Activated CD8-positive, alpha-beta memory T cell treated with anti-CD3 and anti-CD28 coated beads for 36 hours (primary cell): ENCODE results near the gene MMP14. TPM values are rescaled to one million over a fixed set of nuclear protein-coding genes. Genes with fewer than 3 reads are reported as not detected.
"Not testable (repeated sequence)": the region's sequence is repeated elsewhere in the genome, so short reads cannot be mapped to it uniquely, and the experiment has no call there.

Source experiments
- CTCF ChIA-PET: fragments of 350-600 bp; sonication (Branson Sonifier 250); formaldehyde crosslinking; loops from one replicate; lab custom pipeline; 2021; ENCODE audit warnings: antibody characterized with exemption; lab: Charles Lee
- POLR2A ChIA-PET: fragments of 350-600 bp; sonication (Branson Sonifier 250); formaldehyde crosslinking; loops from one replicate; lab custom pipeline; 2021; ENCODE audit warnings: antibody characterized with exemption; lab: Charles Lee
- total RNA-seq, 2 experiments: library from RNA; stranded (reverse); gene quantifications; one replicate each; pipeline ENCODE4 v1.2.3, GENCODE V29; 2021

Gene MMP14
- 1 to 10 TPM in 1 of 2 experiments, under 1 TPM in 1; 0.76 to 1.8 TPM for total RNA-seq

GRCh38 chr14:22836301-22837113 is at the start of gene MMP14:
Gene MMP14, plus strand, starts transcription at chr14:22836585. Its CDS starts 233 bp downstream, at chr14:22836818.
- POLR2A ChIA-PET, result interaction anchor here (0.7 kb wide), 2 partner anchors 13 to 70 kb away, joined by 3 read pairs; partner anchors contain the start of gene OXA1L
- CTCF ChIA-PET, result interaction anchor here (0.6 to 3.6 kb wide), 3 partner anchors 17 to 238 kb away, joined by 3 to 25 read pairs (median 4); partner anchors contain the start of genes ABHD4 and AJUBA

DNA sequence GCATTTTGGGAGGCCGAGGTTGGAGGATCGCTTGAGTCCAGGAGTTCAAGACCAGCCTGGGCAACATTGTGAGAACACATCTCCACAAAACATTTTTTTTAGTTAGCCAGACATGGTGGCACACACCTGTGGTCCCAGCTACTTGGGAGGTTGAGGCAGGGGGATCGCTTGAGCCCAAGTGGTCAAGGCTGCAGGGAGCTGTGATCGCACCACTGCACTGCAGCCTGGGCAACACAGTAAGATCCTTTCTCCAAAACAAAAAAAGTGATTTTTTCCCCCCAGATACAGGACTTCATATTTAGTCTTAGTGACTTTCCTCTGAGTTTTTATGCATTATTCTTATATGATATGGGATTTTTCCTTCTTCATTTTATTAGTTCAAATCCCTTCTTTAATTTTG is 49.7 kb upstream of the MMP14 start:
- ChIA-PET POLR2A (no interaction called here), CTCF (no interaction called here)

GRCh38 chr14:22791301-22791700 is 45.1 kb upstream of the MMP14 start:
- CTCF ChIA-PET, result no interaction called here

GRCh38 chr14:22792158-22792557 is 44.2 kb upstream of the MMP14 start:
- POLR2A ChIA-PET, result no interaction called here
- CTCF ChIA-PET, result no interaction called here

More at GRCh38 chr14:22791301-22791700, 45.1 kb upstream of the MMP14 start:
- POLR2A ChIA-PET, result no interaction called here

DNA sequence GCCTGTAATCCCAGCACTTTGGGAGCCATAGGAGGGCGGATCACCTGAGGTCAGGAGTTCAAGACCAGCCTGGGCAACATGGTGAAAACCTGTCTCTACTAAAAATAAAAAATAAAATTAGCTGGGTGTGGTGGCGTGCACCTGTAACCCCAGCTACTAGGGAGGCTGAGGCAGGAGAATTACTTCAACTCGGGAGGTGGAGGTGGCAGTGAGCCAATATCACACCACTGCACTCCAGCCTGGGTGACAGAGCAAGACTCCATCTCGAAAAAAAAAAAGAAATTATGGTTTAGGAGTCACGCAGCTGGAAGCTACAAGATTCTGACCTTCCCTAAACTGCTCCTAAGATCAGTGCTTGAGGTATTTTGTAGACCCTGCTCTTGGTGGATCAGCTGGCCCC is 42.8 kb upstream of the MMP14 start:
- CTCF ChIA-PET, POLR2A ChIA-PET: not testable (repeated sequence)

DNA sequence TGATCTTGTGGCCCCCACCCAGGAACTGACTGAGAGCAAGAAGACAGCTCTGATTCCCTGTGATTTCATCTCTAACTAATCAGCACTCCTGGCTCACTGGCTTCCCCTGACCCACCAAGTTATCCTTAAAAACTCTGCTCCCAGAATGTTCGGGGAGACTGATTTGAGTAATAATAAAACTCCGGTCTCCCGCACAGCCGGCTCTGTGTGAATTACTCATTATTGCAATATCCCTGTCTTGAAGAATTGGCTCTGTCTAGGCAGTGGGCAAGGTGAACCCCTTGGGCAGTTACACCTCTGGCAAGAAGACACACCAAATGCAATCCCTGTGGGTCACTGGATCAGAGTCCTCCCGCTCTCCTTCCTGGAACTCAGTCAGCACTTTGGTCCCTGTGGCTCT is 42.4 kb upstream of the MMP14 start:
- ChIA-PET POLR2A (no interaction called here), CTCF (no interaction called here)

- ChIA-PET POLR2A (no interaction called here), CTCF (no interaction called here)
Observed at GRCh38 chr14:22794551-22794951, 41.8 kb upstream of the MMP14 start.

DNA sequence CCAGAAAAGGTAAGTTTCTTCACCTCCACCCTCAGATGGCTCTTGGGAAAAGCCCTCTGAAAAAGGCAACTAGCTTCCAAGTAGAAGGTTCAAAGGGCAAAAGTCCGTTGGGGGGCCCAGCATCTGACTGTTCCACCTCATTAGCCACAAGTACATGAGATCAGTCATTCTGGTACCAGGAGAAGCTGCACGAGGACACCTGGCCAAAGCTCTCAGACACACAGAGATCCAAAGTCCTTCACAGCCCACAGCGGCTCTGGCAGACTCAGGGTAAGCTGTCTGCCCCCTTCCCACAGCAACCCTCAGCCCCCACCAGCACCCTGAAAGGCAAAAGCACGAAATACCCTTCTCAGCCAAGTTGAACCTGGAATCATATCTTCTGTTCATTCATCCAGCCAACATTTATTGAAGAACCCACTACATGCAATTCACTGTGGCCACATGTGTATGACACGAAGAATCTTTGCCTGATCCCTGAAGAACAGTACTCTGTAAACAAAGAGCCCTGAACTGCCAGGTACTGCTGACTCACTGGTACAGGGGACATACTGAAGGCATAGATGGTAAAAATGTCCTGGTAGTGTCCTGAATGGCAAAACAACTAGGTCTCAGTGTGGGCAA is 40.2 kb upstream of the MMP14 start:
- POLR2A ChIA-PET, result no interaction called here
- CTCF ChIA-PET, result no interaction called here

GRCh38 chr14:22797017-22797917 is 39.1 kb upstream of the MMP14 start:
- ChIA-PET CTCF (interaction anchor here (1.1 kb wide), 1 partner anchor 29 kb away, joined by 3 read pairs; no protein-coding TSS in a partner anchor), POLR2A (no interaction called here)

DNA sequence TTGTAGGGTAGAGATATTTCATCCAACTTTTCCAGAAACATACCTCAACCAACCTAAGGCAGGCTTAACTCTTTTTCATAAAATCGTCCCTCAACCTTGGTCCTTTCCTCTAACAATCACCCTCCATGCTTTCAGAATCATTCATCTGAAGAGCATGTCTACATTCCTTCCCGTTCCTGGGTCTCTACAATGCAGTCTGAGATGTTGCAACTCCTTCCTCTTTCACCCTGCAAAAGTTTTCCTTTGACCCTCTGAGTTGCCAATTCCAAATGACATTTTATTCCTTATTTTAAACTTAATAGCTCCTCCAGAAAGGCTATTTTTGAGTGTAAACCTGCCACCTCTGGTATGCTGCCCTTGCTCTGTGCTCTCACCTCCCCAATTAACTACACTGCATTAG is 37.9 kb upstream of the MMP14 start:
- CTCF ChIA-PET, result no interaction called here
- POLR2A ChIA-PET, result no interaction called here

GRCh38 chr14:22800346-22800745 is 36.0 kb upstream of the MMP14 start:
- ChIA-PET POLR2A (no interaction called here), CTCF (no interaction called here)

- CTCF ChIA-PET, result no interaction called here
- POLR2A ChIA-PET, result interaction anchor here (0.6 kb wide), 1 partner anchor 13 kb away, joined by 4 read pairs; no protein-coding TSS in a partner anchor
Observed at GRCh38 chr14:22801716-22802115, 34.7 kb upstream of the MMP14 start.

GRCh38 chr14:22802860-22803686 is 33.3 kb upstream of the MMP14 start:
- POLR2A ChIA-PET, result no interaction called here
- CTCF ChIA-PET, result no interaction called here

DNA sequence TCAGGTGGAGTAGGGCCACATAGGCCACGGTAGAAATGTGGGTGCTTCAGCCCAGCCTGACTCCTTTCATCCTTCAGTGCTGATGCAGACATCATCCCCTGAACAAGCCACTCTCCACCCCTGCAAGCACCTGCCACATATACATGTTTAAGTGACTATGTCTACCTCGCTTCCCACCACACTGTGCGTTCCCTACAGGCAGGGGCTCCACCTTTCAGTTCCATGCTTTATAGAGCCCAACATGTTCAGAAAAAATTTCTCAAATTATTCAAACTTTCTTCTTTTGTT is 32.8 kb upstream of the MMP14 start:
- POLR2A ChIA-PET, result no interaction called here

DNA sequence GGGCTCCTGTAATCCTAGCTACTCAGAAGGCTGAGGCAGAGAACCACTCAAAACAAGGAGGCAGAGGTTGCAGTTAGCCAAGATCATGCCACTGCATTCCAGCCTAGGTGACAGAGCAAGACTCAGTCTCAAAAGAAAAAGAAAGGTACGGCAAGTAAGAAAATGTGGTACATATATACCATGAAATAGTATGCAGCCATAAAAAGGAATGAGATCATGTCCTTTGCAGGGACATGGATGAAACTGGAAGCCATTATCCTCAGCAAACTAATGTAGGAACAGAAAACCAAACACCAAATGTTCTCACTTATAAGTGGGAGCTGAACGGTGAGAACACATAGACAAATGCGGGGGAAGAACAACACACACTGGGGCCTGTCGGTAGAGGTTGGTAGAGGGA is 31.1 kb upstream of the MMP14 start:
- CTCF ChIA-PET, result interaction anchor here (0.7 kb wide), 2 partner anchors 80 to 686 kb away, joined by 3 read pairs; no protein-coding TSS in a partner anchor
- POLR2A ChIA-PET, result not testable (repeated sequence)

More for the DNA sequence above, 32.8 kb upstream of the MMP14 start:
- CTCF ChIA-PET, result no interaction called here

DNA sequence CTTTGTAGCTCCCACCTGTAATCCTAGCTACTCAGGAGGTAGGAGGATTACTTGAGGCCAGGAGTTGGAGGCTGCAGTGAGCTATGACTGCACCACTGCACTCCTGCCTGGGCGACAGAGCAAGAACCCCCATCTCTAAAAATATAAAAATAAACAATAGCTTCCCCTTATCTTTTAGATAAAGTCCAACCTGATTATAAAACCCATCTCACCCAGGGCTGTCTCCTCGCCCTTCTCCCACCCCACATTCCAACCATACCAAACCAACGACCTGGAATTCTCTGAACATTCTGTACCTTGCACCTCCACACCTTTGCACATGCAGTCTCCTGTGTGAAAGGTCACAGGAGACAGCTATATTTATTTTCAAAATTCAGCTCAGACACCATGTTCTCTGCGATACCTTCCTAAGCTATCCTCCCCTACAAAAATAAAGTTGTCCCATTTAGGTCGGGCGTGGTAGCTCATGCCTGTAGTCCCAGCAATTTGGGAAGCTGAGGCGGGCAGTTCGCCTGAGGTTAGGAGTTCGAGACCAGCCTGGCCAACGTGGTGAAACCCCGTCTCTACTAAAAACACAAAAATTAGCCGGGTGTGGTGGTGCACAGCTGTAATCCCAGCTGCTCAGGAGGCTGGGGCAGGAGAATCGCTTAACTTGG is 28.8 kb upstream of the MMP14 start:
- ChIA-PET CTCF (no interaction called here), POLR2A (no interaction called here)

DNA sequence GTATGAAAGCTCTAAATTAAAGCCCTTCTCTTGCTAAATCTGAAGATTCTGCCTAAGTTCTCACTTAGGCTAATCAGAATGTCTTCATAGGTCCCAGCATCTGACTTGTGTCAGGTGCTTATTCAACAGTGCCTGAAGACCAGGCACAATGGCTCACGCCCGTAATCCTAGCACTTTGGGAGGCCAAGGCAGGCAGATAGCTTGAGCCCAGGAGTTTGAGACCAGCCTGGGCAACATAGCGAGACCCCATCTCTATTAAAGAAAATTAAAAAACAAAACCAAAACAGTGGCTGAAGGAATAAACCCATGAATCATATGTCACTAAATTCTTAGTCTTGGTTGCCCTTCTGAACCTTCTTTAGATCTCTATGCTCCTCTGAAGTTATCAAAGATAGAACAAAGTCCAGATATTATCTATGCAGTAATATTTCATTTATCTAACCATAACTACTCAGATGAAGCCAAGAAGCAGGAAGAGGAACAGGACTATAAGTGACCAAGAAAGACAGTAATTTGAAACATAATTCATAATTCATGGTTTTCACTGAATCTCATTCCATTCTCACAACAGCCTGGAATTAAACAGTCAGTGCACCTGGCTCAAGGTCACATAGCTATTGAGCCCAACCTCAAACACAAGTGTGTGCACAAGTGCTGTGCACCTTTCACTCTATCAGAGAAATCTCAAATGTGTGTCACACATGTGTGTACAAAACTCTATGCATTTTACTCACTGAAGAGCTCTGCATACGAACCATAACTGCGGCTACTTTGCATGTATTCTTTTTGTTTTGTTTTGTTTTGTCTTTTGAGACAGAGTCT is 27.8 kb upstream of the MMP14 start:
- ChIA-PET CTCF (interaction anchor here (2.2 kb wide), 1 partner anchor 14 kb away, joined by 6 read pairs; no protein-coding TSS in a partner anchor), POLR2A (interaction anchor here (0.6 kb wide), 1 partner anchor 70 kb away, joined by 3 read pairs; no protein-coding TSS in a partner anchor)
